Osteoblast (primary cell): Measurements from ENCODE around the gene SEMG2. TPM values are rescaled to one million over a fixed set of nuclear protein-coding genes. Genes with fewer than 3 reads are reported as not detected.

Source experiments
- DNase-seq: peaks from one replicate; pipeline ENCODE4 v3.0.0; 2011; ENCODE audit warnings: low spot score, mixed read lengths; ENCODE audit not compliant: insufficient read length; ENCODE audit errors: missing footprints
- H2AFZ ChIP-seq: 2 replicates; pipeline ENCODE4 v1.6.0; 2011; ENCODE audit warnings: mild to moderate bottlenecking, low read length
- H3K27ac ChIP-seq: 2 replicates; pipeline ENCODE4 v1.5.1; 2011; ENCODE audit warnings: mild to moderate bottlenecking, low read depth, low read length, moderate library complexity
- H3K27me3 ChIP-seq: 2 replicates; pipeline ENCODE4 v1.6.0; 2012; ENCODE audit warnings: mild to moderate bottlenecking, control low read depth, inconsistent platforms, low read length, moderate library complexity; ENCODE audit not compliant: insufficient read depth
- H3K36me3 ChIP-seq: 2 replicates; pipeline ENCODE4 v1.5.1; 2011; ENCODE audit warnings: mild to moderate bottlenecking, low read length, control low read depth, moderate library complexity; ENCODE audit not compliant: insufficient read depth
- H3K4me1 ChIP-seq: 2 replicates; pipeline ENCODE4 v1.5.1; 2011; ENCODE audit warnings: mild to moderate bottlenecking, low read length, control low read depth, moderate library complexity; ENCODE audit not compliant: insufficient read depth
- H3K4me2 ChIP-seq: 2 replicates; pipeline ENCODE4 v1.6.0; 2011; ENCODE audit warnings: mild to moderate bottlenecking, low read length; ENCODE audit not compliant: insufficient read depth
- H3K4me3 ChIP-seq: fragments of 200-600 bp; sonication (generic); 3 replicates; pipeline ENCODE4 v1.5.1; 2012; ENCODE audit warnings: mild to moderate bottlenecking, low read length, inconsistent platforms; ENCODE audit not compliant: insufficient read depth
- H3K79me2 ChIP-seq: 2 replicates; pipeline ENCODE4 v1.6.0; 2012; ENCODE audit warnings: mild to moderate bottlenecking, low read length, control low read depth, inconsistent platforms; ENCODE audit not compliant: insufficient read depth
- H3K9me3 ChIP-seq: 2 replicates; pipeline ENCODE4 v1.5.1; 2011; ENCODE audit warnings: low read depth, low read length, control low read depth
- H4K20me1 ChIP-seq: 2 replicates; pipeline ENCODE4 v1.6.0; 2012; ENCODE audit warnings: mild to moderate bottlenecking, low read length, control low read depth; ENCODE audit not compliant: insufficient read depth
- CTCF ChIP-seq: IDR thresholded peaks from 2 replicates; pipeline ENCODE4 v1.5.1; 2011; ENCODE audit warnings: mild to moderate bottlenecking, low read depth, low read length, moderate library complexity; ENCODE audit errors: extremely low read depth
- total RNA-seq: library from RNA; depleted of rRNA; stranded (reverse); fragments of >200 nt; gene quantifications from 2 replicates; pipeline ENCODE4 v1.2.3, GENCODE V29; 2012

SEMG2 gene
- total RNA-seq, 1 donor = not detected

DNA sequence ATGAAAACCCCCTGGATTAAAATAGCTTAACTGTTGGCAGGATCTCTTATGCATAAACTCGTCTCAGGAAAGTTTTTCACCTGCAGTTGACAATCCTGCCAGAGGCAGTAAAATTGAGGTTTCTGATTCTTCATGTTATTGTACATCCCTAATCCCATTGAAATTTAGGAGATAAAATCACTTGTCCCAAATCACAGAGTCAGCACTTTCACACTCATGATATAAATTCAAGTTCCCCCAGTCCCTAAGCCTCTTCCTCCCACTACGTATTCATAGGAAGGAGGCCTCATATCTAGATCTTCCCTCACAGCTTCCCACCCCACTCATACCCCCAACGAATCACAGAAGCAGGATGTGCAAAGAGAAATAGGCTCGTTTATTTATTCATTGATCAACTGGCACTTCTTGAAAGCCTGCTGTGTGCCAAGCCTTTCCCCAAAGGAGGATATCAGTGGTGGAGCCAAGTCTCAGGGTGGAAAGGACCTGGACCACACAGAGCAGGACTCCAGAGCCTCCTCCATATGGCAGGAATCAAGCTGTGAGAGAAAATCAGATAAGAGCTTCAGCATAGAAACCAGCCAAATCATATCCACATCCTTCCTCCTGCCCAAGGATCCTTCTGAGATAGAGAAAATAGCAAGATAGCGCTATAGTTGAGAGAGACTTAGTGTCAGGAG, 30.8 kb downstream of the SEMG2 start:
- no peak overlapping the region for H2AFZ ChIP-seq
- H3K4me2 ChIP-seq = no peak overlapping the region
- no peaks in the 10 kb centered on the region for H4K20me1 ChIP-seq
- H3K9me3 ChIP-seq = no peaks in the 10 kb centered on the region
- no peak for TF ChIP-seq CTCF
- H3K36me3 ChIP-seq = no peaks in the 10 kb centered on the region
- H3K4me3 ChIP-seq = no peak overlapping the region
- no peak overlapping the region for H3K27ac ChIP-seq
- peaks cover 21% of the 10 kb centered on the region for H3K27me3 ChIP-seq
- DNase-seq = no peak
- no peaks in the 10 kb centered on the region for H3K79me2 ChIP-seq
- peaks cover 5% of the 10 kb centered on the region for H3K4me1 ChIP-seq

DNA sequence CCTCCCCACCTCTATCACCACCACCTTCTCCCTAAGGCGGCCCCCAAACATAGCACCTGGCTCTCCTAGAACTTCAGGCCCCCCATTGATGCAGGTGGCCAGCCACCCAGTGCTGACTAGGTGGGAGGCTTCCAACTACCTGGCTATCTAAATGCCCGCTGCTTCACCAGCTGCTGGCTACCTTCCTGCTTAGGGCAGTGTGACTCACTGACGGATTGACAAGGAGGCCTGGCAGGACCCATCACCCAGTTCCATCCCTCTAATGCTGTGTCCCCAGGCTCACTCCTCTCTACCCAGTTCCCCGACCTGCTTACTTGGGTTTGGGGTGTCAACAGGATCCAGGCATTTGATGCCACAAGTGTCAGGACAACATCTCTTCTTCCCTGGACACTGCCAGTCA, 32.1 kb downstream of the SEMG2 start:
- H3K4me1 ChIP-seq = peaks cover 5% of the 10 kb centered on the region
- no peaks in the 10 kb centered on the region for H4K20me1 ChIP-seq
- no peak for TF ChIP-seq CTCF
- H3K79me2 ChIP-seq = no peaks in the 10 kb centered on the region
- no peak overlapping the region for H3K4me3 ChIP-seq
- no peak overlapping the region for H3K4me2 ChIP-seq
- no peaks in the 10 kb centered on the region for H3K9me3 ChIP-seq
- no peak overlapping the region for H2AFZ ChIP-seq
- peaks cover 18% of the 10 kb centered on the region for H3K27me3 ChIP-seq
- no peaks in the 10 kb centered on the region for H3K36me3 ChIP-seq
- no peak overlapping the region for H3K27ac ChIP-seq
- DNase-seq = no peak

DNA sequence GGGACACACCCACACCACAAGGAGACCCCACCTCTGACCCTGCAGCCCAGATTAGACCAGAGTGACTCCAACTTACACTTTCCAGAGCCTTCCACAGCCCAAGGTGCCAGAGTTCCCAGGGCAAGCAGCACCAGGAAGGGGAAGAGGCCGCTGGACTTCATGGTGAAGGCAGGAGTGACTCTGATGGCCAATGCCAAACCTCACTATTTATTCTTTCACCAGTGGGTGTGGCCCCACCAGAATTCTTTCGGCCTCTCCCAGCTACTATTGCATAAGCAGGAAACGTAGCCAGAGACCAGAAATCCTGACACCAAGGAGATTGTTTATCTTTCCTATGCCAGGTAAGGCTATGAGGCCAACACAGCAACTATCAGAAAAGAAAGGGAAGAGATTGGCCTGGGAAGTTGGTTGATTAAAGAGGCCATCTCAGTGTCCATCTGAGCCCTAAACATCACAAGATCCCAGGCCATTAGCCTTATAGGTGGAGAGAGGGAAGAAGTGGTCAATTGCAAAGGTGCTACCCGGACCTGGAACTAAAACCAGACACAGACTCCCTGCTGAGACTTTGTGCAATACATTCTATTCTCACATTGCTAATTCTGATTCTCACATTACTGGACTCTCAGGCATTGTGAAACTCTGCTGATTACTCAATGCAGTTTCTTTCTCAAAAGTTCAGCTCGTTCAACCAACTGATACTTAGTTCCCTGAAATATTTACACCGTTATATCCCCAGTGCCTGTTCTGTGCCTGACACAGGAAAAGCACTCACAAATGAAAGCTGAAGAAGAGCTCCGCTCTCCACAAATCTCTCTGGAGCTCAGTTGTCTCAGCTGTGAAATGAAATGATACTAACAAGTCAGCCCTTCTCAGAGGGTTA, 33.5 kb downstream of the SEMG2 start, which contains the start of gene SLPI:
SLPI (minus strand) TSS at position 182 of the 880 bp plus-strand sequence; CDS start at position 161, 21 bp downstream.
- no peak within 1 kb of the TSS for H3K4me2 ChIP-seq
- peaks cover 15% of the 10 kb centered on the region for H3K27me3 ChIP-seq
- peak within 1 kb of the TSS; percentile 31 for H2AFZ ChIP-seq

More for the DNA sequence above, 33.5 kb downstream of the SEMG2 start, which contains the start of gene SLPI:
- H3K79me2 ChIP-seq = no peaks in the 10 kb centered on the region
- no peaks in the 10 kb centered on the region for H3K36me3 ChIP-seq
- peak; percentile 30 for DNase-seq
- no peaks in the 10 kb centered on the region for H3K9me3 ChIP-seq
- peaks cover 5% of the 10 kb centered on the region for H3K4me1 ChIP-seq
- no peaks in the 10 kb centered on the region for H4K20me1 ChIP-seq
- no peak within 1 kb of the TSS for H3K27ac ChIP-seq
- H3K4me3 ChIP-seq = no peak within 1 kb of the TSS
- TF ChIP-seq CTCF = no peak
